ENCODE results near the gene MPG.
A peak's percentile ranks its signal among the peaks of the same experiment; 100 is the strongest.

Gene MPG

DNA sequence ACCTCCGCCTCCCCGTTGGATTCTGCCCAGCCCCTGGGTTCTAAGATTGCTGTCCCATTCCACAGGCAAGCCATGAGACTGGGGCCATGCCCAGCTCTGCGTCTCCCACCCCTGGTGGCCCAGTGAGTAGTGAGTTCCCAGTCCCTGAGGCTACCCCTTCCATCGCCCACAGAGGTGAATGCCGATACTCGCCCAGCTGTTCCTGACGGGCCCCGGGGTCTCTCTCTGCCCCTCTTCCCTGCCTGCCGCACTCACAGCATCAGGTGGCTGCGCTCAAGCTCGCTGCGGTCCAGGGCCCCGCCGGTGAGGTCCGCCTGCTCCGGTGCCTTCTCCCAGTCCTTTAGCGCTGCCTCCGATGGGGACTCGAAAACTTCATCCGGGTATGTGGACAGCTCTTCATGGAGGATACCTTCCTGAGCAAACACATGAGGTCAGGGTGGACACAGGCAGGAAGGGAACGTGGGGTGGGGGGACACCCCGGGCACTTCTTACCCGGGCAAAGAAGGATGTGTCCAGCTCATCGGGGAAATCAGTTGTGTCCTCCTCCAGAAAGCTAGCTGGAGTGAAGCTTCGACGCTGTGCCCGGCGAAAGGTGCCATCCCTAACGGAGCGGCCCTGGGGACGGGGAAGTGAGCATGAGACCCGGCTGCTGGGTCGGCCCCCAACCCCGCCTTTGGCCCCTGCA, 15.6 kb upstream of the MPG start:
- no peak for DNase-seq (ENCODE audit: low spot score)
- in situ Hi-C loops (cut with MboI; ENCODE audit: low sequenced_read_pairs, unreplicated experiment), result no loop called here
- TF ChIP-seq, protein P1, sequence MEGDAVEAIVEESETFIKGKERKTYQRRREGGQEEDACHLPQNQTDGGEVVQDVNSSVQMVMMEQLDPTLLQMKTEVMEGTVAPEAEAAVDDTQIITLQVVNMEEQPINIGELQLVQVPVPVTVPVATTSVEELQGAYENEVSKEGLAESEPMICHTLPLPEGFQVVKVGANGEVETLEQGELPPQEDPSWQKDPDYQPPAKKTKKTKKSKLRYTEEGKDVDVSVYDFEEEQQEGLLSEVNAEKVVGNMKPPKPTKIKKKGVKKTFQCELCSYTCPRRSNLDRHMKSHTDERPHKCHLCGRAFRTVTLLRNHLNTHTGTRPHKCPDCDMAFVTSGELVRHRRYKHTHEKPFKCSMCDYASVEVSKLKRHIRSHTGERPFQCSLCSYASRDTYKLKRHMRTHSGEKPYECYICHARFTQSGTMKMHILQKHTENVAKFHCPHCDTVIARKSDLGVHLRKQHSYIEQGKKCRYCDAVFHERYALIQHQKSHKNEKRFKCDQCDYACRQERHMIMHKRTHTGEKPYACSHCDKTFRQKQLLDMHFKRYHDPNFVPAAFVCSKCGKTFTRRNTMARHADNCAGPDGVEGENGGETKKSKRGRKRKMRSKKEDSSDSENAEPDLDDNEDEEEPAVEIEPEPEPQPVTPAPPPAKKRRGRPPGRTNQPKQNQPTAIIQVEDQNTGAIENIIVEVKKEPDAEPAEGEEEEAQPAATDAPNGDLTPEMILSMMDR (IDR thresholded peaks at IDR 0.05; ENCODE audit: borderline replicate concordance, control extremely low read depth, extremely low read depth, insufficient read depth, missing control alignments), result no peak

DNA sequence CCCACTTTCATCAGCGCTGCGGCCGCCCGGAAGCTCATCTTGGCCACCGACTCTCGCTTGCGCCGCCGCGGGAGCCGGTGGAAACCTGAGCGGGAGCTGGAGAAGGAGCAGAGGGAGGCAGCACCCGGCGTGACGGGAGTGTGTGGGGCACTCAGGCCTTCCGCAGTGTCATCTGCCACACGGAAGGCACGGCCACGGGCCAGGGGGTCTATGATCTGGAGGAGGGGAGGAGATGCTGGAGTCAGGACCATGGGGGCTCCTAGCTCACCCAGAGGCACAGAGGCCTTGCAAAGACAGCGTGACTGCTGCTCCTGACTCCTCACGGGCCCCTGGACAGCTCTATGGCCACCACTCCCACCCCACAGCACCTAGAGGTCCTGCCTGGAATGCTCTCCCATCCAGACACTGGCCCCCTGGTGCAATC, 15.0 kb upstream of the MPG start:
- TF ChIP-seq, protein P1 (IDR thresholded peaks at IDR 0.05; ENCODE audit: borderline replicate concordance, control extremely low read depth, extremely low read depth, insufficient read depth, missing control alignments), result no peak

DNA sequence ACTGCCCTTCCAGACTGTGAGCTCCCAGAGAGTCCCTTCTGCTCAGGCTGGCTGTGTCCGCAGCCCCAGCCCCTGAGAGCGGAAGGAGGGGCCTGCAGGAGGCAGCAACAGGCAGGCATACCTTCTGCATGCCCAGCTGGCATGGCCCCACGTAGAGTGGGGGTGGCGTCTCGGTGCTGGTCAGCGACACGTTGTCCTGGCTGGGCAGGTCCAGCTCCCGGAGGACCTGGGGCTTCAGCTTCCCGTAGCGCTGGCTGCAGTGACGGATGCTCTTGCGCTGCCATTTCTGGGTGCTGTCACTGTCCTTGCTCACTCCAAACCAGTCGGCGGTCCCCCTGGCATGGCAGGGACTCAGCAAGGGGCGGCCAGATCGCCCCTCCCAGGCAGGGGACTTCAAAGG, 14.6 kb upstream of the MPG start:
- no peak for DNase-seq (ENCODE audit: low spot score)
- in situ Hi-C loops (cut with MboI; ENCODE audit: low sequenced_read_pairs, unreplicated experiment), result no loop called here
- TF ChIP-seq, protein P1 (IDR thresholded peaks at IDR 0.05; ENCODE audit: borderline replicate concordance, control extremely low read depth, extremely low read depth, insufficient read depth, missing control alignments), result no peak

More for the DNA sequence above, 15.0 kb upstream of the MPG start:
- DNase-seq (ENCODE audit: low spot score), result no peak
- in situ Hi-C loops (cut with MboI; ENCODE audit: low sequenced_read_pairs, unreplicated experiment), result no loop called here

DNA sequence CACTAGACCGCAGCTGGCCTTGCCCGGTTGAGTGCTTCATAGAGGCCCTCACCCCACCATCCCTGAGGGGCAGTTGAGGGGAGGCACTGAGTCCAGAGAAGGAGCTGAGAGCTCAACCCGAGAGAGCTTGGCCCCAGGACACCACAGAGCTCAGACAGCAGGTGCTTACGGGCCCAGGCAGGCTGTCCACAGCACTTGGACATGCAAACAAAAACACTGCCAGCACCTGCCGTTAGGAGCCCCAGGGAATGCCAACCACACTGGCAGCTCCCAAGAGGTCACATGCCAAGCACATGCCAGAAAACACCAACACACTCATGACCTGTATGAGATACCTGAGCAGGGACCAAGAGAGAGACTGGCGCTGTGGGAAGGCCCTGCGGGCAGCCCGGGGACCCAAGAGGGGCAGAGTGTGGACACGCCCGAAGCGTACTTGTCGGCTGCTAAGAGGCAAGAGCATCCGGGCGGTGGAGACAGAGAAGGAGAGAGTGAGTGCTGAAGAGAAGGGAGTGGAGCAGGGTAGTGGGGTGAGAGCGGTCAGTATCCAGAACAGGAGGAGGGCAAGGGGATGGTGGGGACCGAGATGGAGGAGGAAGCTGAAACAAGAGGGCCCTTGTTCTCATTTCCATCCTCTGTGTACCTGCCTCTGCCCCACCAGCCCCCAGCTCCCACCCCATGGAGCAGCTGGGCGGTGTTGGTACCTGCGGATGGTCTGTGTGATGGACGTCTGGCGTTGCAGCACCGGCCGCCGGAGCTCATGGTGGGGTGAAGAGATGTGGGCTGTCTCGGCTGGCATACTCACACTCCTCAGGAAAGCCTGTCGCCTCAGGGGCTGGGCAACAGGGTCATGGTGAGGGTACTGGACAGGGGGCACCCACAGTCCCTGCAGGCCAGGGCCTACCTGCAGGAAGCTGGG, 13.8 kb upstream of the MPG start:
- DNase-seq (ENCODE audit: low spot score), result no peak
- TF ChIP-seq, protein P1 (IDR thresholded peaks at IDR 0.05; ENCODE audit: borderline replicate concordance, control extremely low read depth, extremely low read depth, insufficient read depth, missing control alignments), result no peak
- in situ Hi-C loops (cut with MboI; ENCODE audit: low sequenced_read_pairs, unreplicated experiment), result no loop called here

DNA sequence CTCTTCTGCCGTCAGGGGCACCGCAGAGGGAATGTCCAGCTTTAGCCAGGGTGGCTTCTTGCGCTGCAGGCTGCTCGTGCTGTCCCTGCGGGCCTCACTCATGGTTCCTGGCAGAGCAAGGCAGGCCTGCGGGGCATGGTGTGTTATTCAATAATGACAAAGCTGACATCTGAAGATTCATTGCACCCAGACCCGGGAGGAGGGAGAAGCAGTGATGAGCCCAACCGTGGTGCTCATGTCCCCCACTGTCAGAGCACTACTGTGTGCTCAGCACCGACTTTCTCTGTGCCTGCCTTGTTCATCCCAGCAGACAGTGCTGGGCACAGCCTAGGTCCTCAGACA, 13.1 kb upstream of the MPG start:
- in situ Hi-C loops (cut with MboI; ENCODE audit: low sequenced_read_pairs, unreplicated experiment), result no loop called here
- no peak for DNase-seq (ENCODE audit: low spot score)
- TF ChIP-seq, protein P1 (IDR thresholded peaks at IDR 0.05; ENCODE audit: borderline replicate concordance, control extremely low read depth, extremely low read depth, insufficient read depth, missing control alignments), result no peak

DNA sequence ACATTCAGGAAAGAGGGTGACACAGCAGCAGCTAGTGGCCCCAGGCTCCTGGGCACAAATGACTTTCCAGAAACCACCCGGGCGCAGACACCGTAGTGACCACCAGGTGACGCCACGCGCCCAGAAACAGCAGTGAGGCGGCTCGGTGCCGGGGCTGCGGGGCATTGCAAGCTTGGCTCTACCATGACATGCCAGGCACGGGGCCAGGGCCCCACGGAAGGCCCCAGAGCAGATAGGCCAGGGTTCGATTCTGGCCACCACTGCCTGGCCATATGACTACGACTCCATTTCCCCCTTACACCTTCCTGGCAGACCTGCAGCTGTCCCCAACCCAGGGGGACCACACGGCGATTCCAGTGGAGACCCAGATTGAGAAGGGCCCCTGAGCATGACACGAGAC, 12.3 kb upstream of the MPG start:
- TF ChIP-seq, protein P1 (IDR thresholded peaks at IDR 0.05; ENCODE audit: borderline replicate concordance, control extremely low read depth, extremely low read depth, insufficient read depth, missing control alignments), result peak; percentile 98
- peak; percentile 92 for DNase-seq (ENCODE audit: low spot score)
- in situ Hi-C loops (cut with MboI; ENCODE audit: low sequenced_read_pairs, unreplicated experiment), result no loop called here
